Measurements from ENCODE around the gene SCYL1.

Gene SCYL1

GRCh38 chr11:65498727-65498976 lies 26.2 kb upstream of the SCYL1 start:
- no peak for TF ChIP-seq FOXP2 (optimal IDR thresholded peaks at IDR 0.05; ENCODE audit: borderline replicate concordance, extremely low read depth, extremely low read length, insufficient read depth)
- no peak for TF ChIP-seq REST (IDR thresholded peaks at IDR 0.05; ENCODE audit: insufficient read depth in 1 of 2, low read depth in 2 of 2, low read length in 2 of 2)
- no peak for TF ChIP-seq TAF1 (IDR thresholded peaks at IDR 0.05; ENCODE audit: borderline replicate concordance, insufficient read depth, low read length)
- no peak for TF ChIP-seq POLR2AphosphoS5 (IDR thresholded peaks at IDR 0.05; ENCODE audit: low read depth, low read length)
- TF ChIP-seq SIN3A (IDR thresholded peaks at IDR 0.05; ENCODE audit: borderline replicate concordance, insufficient read depth, low read length) = no peak

- TF ChIP-seq TAF1 (IDR thresholded peaks at IDR 0.05; ENCODE audit: borderline replicate concordance, insufficient read depth, low read length) (peak; percentile 100), POLR2AphosphoS5 (IDR thresholded peaks at IDR 0.05; ENCODE audit: low read depth, low read length) (peak; percentile 100), FOXP2 (optimal IDR thresholded peaks at IDR 0.05; ENCODE audit: borderline replicate concordance, extremely low read depth, extremely low read length, insufficient read depth) (no peak), REST (IDR thresholded peaks at IDR 0.05; ENCODE audit: insufficient read depth in 1 of 2, low read depth in 2 of 2, low read length in 2 of 2) (peak in 1 of 2 experiments; percentile 86; a peak in 2 of 4 replicates), SIN3A (IDR thresholded peaks at IDR 0.05; ENCODE audit: borderline replicate concordance, insufficient read depth, low read length) (peak; percentile 99)
Observed at GRCh38 chr11:65498977-65499712, 25.7 kb upstream of the SCYL1 start, which contains the start of gene MALAT1. Gene MALAT1 (plus strand): TSS chr11:65499045.

GRCh38 chr11:65499713-65500386 lies 25.0 kb upstream of the SCYL1 start:
- no peak for TF ChIP-seq POLR2AphosphoS5 (IDR thresholded peaks at IDR 0.05; ENCODE audit: low read depth, low read length)
- TF ChIP-seq REST (IDR thresholded peaks at IDR 0.05; ENCODE audit: insufficient read depth in 1 of 2, low read depth in 2 of 2, low read length in 2 of 2) = no peak
- no peak for TF ChIP-seq FOXP2 (optimal IDR thresholded peaks at IDR 0.05; ENCODE audit: borderline replicate concordance, extremely low read depth, extremely low read length, insufficient read depth)
- no peak for TF ChIP-seq SIN3A (IDR thresholded peaks at IDR 0.05; ENCODE audit: borderline replicate concordance, insufficient read depth, low read length)
- TF ChIP-seq TAF1 (IDR thresholded peaks at IDR 0.05; ENCODE audit: borderline replicate concordance, insufficient read depth, low read length) = no peak

- TF ChIP-seq SIN3A (IDR thresholded peaks at IDR 0.05; ENCODE audit: borderline replicate concordance, insufficient read depth, low read length) = no peak
- TF ChIP-seq FOXP2 (optimal IDR thresholded peaks at IDR 0.05; ENCODE audit: borderline replicate concordance, extremely low read depth, extremely low read length, insufficient read depth) = no peak
- TF ChIP-seq REST (IDR thresholded peaks at IDR 0.05; ENCODE audit: insufficient read depth in 1 of 2, low read depth in 2 of 2, low read length in 2 of 2) = peak in 1 of 2 experiments; percentile 12; a peak in 1 of 4 replicates
- TF ChIP-seq TAF1 (IDR thresholded peaks at IDR 0.05; ENCODE audit: borderline replicate concordance, insufficient read depth, low read length) = no peak
- peak; percentile 98 for TF ChIP-seq POLR2AphosphoS5 (IDR thresholded peaks at IDR 0.05; ENCODE audit: low read depth, low read length)
Observed at GRCh38 chr11:65500387-65501185, 24.3 kb upstream of the SCYL1 start.

Data from PFSK-1 (cell line).